ENCODE measurements around the gene ERP29. TPM values are rescaled to one million over a fixed set of nuclear protein-coding genes. Genes with fewer than 3 reads are reported as not detected.

Gene ERP29
- total and polyA plus RNA-seq, 2 of the 13 experiments (the other 11 are each of a cell fraction or from before 2014, with no cell fraction given): 111 to 147 TPM

- TF ChIP-seq ZFAT (CRISPR knock-in tag; conservative IDR thresholded peaks at IDR 0.05) (no peak), SOX13 (IDR thresholded peaks at IDR 0.05) (no peak), SOX13 (CRISPR knock-in tag; conservative IDR thresholded peaks at IDR 0.05 in 1 of 2, IDR thresholded peaks at IDR 0.05 in 1 of 2) (peak in 1 of 2 experiments; percentile 48; a peak in 2 of 4 replicates), SSRP1 (CRISPR knock-in tag; IDR thresholded peaks at IDR 0.05) (no peak), IRF9 (CRISPR knock-in tag; IDR thresholded peaks at IDR 0.05; ENCODE audit: borderline replicate concordance) (no peak), EZH2 (conservative IDR thresholded peaks at IDR 0.05; ENCODE audit: low read depth, low read length) (no peak), ZNF382 (CRISPR knock-in tag; IDR thresholded peaks at IDR 0.05; ENCODE audit: borderline replicate concordance) (no peak), ZEB1 (IDR thresholded peaks at IDR 0.05; ENCODE audit: insufficient replicate concordance, low read depth) (no peak), SKI (IDR thresholded peaks at IDR 0.05; ENCODE audit: partially characterized antibody) (no peak), ZSCAN9 (CRISPR knock-in tag; IDR thresholded peaks at IDR 0.05; ENCODE audit: borderline replicate concordance) (peak; percentile 34; the same call in 1 of the 2 replicates), TFAP4 (IDR thresholded peaks at IDR 0.05; ENCODE audit: borderline replicate concordance, low read depth) (peak; percentile 72; the same call in 1 of the 2 replicates), HIC2 (CRISPR knock-in tag; IDR thresholded peaks at IDR 0.05; ENCODE audit: low read depth) (no peak), ZNF496 (CRISPR knock-in tag; IDR thresholded peaks at IDR 0.05; ENCODE audit: insufficient replicate concordance) (no peak), DBP (CRISPR knock-in tag; IDR thresholded peaks at IDR 0.05; ENCODE audit: not compliant biosample characterization) (no peak), SMAD1 (CRISPR knock-in tag; IDR thresholded peaks at IDR 0.05; ENCODE audit: borderline replicate concordance, low read depth) (no peak), ZIK1 (CRISPR knock-in tag; IDR thresholded peaks at IDR 0.05; ENCODE audit: borderline replicate concordance, low read depth) (no peak), HDAC2 (CRISPR knock-in tag; IDR thresholded peaks at IDR 0.05) (peak; percentile 48), ZNF484 (CRISPR knock-in tag; IDR thresholded peaks at IDR 0.05; ENCODE audit: borderline replicate concordance, low read depth) (no peak), MXD4 (CRISPR knock-in tag; IDR thresholded peaks at IDR 0.05) (no peak)
- TF ChIP-seq, protein P1, sequence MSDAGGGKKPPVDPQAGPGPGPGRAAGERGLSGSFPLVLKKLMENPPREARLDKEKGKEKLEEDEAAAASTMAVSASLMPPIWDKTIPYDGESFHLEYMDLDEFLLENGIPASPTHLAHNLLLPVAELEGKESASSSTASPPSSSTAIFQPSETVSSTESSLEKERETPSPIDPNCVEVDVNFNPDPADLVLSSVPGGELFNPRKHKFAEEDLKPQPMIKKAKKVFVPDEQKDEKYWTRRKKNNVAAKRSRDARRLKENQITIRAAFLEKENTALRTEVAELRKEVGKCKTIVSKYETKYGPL (CRISPR knock-in tag; IDR thresholded peaks at IDR 0.05): peak; percentile 56; the same call in 1 of the 2 replicates
- TF ChIP-seq, protein P2, sequence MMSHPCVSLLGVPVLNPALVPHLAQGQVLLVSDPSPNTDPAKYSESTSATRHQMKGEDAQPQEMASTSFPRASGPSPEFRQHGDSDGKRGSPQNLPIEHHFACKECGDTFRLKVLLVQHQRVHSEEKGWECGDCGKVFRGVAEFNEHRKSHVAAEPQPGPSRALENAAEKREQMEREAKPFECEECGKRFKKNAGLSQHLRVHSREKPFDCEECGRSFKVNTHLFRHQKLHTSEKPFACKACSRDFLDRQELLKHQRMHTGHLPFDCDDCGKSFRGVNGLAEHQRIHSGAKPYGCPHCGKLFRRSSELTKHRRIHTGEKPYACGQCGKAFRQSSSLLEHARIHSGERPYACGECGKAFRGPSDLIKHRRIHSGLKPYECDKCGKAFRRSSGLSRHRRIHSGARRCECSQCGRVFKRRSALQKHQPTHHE (CRISPR knock-in tag; IDR thresholded peaks at IDR 0.05; ENCODE audit: borderline replicate concordance): no peak
Observed at GRCh38 chr12:112013601-112014402, 576 bp downstream of the ERP29 start (continued).
